CD4-positive, alpha-beta T cell (primary cell): ENCODE data around the gene ZNF329. TPM values are rescaled to one million over a fixed set of nuclear protein-coding genes. Genes with fewer than 3 reads are reported as not detected.

Experiments
- ATAC-seq: fragments of 200-7000 bp; cut with Tn5 transposase; one replicate; pipeline ENCODE4 v1.10.0; 2022; ENCODE audit warnings: mild to moderate bottlenecking; ENCODE audit not compliant: poor library complexity
- CTCF ChIA-PET: fragments of 350-600 bp; sonication (Branson Sonifier 250); formaldehyde crosslinking; loops from one replicate; lab custom pipeline; 2021; ENCODE audit warnings: antibody characterized with exemption, inconsistent platforms; lab: Charles Lee
- POLR2A ChIA-PET: fragments of 350-600 bp; sonication (Branson Sonifier 250); formaldehyde crosslinking; loops from one replicate; lab custom pipeline; 2021; ENCODE audit warnings: antibody characterized with exemption, inconsistent platforms; lab: Charles Lee
- DNase-seq, 14 experiments: peaks; one replicate each; pipeline ENCODE4 v3.0.0-alpha.2; 2013 to 2020; ENCODE audit warnings: mixed read lengths in 2 of 14
- H3K27ac ChIP-seq, 2 donors: one replicate each; pipeline versions ENCODE4 v1.5.1 to v1.7.0; 2013; ENCODE audit warnings: low read length in 2 of 2, low read depth in 1 of 2, mild to moderate bottlenecking in 1 of 2
- H3K27me3 ChIP-seq, 2 experiments: 1 replicate in 1 of 2; 2 replicates in 1 of 2; pipeline versions ENCODE4 v1.6.1 to v1.7.0; 2013; ENCODE audit warnings: low read length in 2 of 2, control low read depth in 1 of 2, mild to moderate bottlenecking in 1 of 2, moderate library complexity in 1 of 2; ENCODE audit not compliant: insufficient read depth in 2 of 2, control insufficient read depth in 1 of 2
- H3K36me3 ChIP-seq: one replicate; pipeline ENCODE4 v1.6.1; 2013; ENCODE audit warnings: low read length, control low read depth; ENCODE audit not compliant: insufficient read depth
- H3K4me1 ChIP-seq: one replicate; pipeline ENCODE4 v1.6.1; 2013; ENCODE audit warnings: low read length, control low read depth; ENCODE audit not compliant: insufficient read depth
- H3K4me3 ChIP-seq: one replicate; pipeline ENCODE4 v1.5.1; 2013; ENCODE audit warnings: mild to moderate bottlenecking, low read length, moderate library complexity
- H3K9me3 ChIP-seq, 2 experiments: 1 replicate in 1 of 2; 2 replicates in 1 of 2; pipeline versions ENCODE4 v1.6.1 to v1.7.0; 2013; ENCODE audit warnings: low read length in 2 of 2, mild to moderate bottlenecking in 2 of 2, control low read depth in 1 of 2, moderate library complexity in 1 of 2; ENCODE audit not compliant: control insufficient read depth in 1 of 2, insufficient read depth in 1 of 2
- H3K27ac Mint-ChIP-seq: one replicate; pipeline ENCODE4 v1.8.0; 2020; ENCODE audit warnings: mixed read lengths
- H3K27me3 Mint-ChIP-seq: one replicate; pipeline ENCODE4 v1.8.0; 2021; ENCODE audit warnings: mixed read lengths
- H3K36me3 Mint-ChIP-seq: one replicate; pipeline ENCODE4 v1.8.0; 2021; ENCODE audit warnings: low read depth, mixed read lengths
- H3K4me1 Mint-ChIP-seq: one replicate; pipeline ENCODE4 v1.8.0; 2021; ENCODE audit warnings: low read depth, mixed read lengths
- H3K4me3 Mint-ChIP-seq: one replicate; pipeline ENCODE4 v1.8.0; 2020; ENCODE audit warnings: mild to moderate bottlenecking, mixed read lengths
- H3K9me3 Mint-ChIP-seq: one replicate; pipeline ENCODE4 v1.8.0; 2020; ENCODE audit warnings: mixed read lengths
- intact Hi-C, 2 experiments: fragments of 100-400 bp; cut with DNase I in 1 of 2; cut with micrococcal nuclease in 1 of 2; formaldehyde crosslinking; loops; one replicate each; pipeline versions ENCODE4 v1.15.1 to v1.9.0; 2023 to 2025; cut with DNase I, micrococcal nuclease
- total RNA-seq, 174 experiments: library from RNA in 2 of 174; stranded (reverse) in 2 of 174; gene quantifications; one replicate each; pipeline ENCODE4 v1.2.3 and lab custom pipeline; 2021 to 2026
- TF ChIP-seq, protein P1 (sequence below): fragments of 200-600 bp; IDR thresholded peaks from one replicate; pipeline ENCODE4 v1.8.0; 2022; ENCODE audit warnings: antibody characterized with exemption, mild to moderate bottlenecking

Gene ZNF329
- total RNA-seq, 2 experiments from 2014 or later: 15.0 to 16.9 TPM

DNA sequence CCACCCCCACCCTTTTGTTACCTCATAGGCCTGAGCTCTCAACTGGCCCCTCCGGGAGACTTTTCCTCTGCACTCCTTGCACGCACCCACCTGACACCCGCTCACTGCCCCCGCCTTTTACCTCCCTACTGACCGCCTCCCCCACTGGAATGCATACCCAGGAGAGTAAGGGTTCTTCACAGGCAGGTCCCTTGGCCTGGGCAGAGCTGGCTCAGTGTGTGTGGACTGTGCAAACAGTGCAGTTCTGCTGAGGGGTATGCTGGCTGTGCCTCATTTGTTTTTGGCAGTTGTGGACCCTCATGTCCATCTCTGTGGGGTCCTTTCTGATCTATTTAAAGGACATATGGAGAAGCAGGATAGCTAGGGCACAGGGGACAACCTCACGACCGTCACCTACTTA lies 57.5 kb downstream of the ZNF329 start:
- no peaks in the 10 kb centered on the region for H3K27me3 Mint-ChIP-seq
- no peak overlapping the region for H3K4me3 Mint-ChIP-seq
- H3K4me3 ChIP-seq: no peak overlapping the region
- no peak overlapping the region for H3K27ac Mint-ChIP-seq
- no peak overlapping the region for H3K27ac ChIP-seq
- H3K36me3 Mint-ChIP-seq: peaks cover 77% of the 10 kb centered on the region
- H3K9me3 ChIP-seq: peaks cover 51 to 98% of the 10 kb centered on the region in 2 experiments
- no peak for ATAC-seq
- H3K27me3 ChIP-seq: no peaks in the 10 kb centered on the region
- peaks cover 15% of the 10 kb centered on the region for H3K4me1 ChIP-seq
- POLR2A ChIA-PET: no interaction called here
- TF ChIP-seq, protein P1, sequence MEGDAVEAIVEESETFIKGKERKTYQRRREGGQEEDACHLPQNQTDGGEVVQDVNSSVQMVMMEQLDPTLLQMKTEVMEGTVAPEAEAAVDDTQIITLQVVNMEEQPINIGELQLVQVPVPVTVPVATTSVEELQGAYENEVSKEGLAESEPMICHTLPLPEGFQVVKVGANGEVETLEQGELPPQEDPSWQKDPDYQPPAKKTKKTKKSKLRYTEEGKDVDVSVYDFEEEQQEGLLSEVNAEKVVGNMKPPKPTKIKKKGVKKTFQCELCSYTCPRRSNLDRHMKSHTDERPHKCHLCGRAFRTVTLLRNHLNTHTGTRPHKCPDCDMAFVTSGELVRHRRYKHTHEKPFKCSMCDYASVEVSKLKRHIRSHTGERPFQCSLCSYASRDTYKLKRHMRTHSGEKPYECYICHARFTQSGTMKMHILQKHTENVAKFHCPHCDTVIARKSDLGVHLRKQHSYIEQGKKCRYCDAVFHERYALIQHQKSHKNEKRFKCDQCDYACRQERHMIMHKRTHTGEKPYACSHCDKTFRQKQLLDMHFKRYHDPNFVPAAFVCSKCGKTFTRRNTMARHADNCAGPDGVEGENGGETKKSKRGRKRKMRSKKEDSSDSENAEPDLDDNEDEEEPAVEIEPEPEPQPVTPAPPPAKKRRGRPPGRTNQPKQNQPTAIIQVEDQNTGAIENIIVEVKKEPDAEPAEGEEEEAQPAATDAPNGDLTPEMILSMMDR: no peak
- CTCF ChIA-PET: no interaction called here
- DNase-seq: no peak
- H3K4me1 Mint-ChIP-seq: peaks cover 5% of the 10 kb centered on the region
- intact Hi-C loops: no loop called here
- H3K36me3 ChIP-seq: no peaks in the 10 kb centered on the region
- peaks cover 9% of the 10 kb centered on the region for H3K9me3 Mint-ChIP-seq

DNA sequence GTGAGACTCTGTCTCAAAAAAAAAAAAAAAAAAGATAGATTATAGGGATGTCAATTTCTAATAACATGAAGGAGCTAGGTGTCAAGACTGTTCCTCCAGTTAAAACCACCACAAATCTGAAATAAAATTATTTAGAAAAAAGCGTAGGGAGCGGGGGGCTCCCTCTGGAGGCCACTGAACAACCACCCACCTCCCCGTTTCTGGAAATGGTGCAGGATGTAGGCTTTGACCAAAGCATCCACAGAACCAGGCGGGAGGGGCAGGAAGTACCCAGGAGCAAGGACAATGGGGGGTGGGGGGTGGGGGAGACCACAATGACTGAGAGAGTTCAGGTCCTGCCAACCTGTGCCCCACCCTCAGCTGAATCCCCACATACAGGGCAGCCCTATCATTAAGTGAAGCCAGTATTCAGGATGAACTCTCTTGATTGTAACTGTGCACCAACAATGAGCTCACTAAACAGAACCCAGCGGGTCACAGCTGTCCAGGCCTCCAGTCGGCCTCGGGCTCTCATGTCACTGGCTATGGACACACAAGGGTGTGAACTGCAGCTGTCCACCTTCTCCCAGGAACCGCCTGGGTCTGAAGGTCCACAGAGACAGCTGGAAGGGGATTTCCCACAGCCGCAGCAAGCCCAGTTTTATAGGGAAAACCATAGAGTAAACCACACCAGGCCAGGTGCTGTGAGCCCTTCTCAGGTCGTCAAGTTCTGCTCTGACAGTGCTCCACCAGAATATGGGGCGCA lies 59.2 kb downstream of the ZNF329 start:
- H3K36me3 Mint-ChIP-seq: peaks cover 80% of the 10 kb centered on the region
- peaks cover 9% of the 10 kb centered on the region for H3K9me3 Mint-ChIP-seq
- no peak overlapping the region for H3K27ac Mint-ChIP-seq
- DNase-seq (no peak), ATAC-seq (no peak)
- TF ChIP-seq, protein P1: no peak
- H3K4me1 Mint-ChIP-seq: no peaks in the 10 kb centered on the region
- no peaks in the 10 kb centered on the region for H3K27me3 Mint-ChIP-seq
- ChIA-PET CTCF (no interaction called here), POLR2A (no interaction called here)
- peaks cover under 1% of the 10 kb centered on the region for H3K4me1 ChIP-seq
- intact Hi-C loops: no loop called here
- H3K27ac ChIP-seq: no peak overlapping the region
- H3K4me3 Mint-ChIP-seq: no peak overlapping the region
- no peaks in the 10 kb centered on the region for H3K36me3 ChIP-seq
- no peak overlapping the region for H3K4me3 ChIP-seq
- no peaks in the 10 kb centered on the region for H3K27me3 ChIP-seq
- peaks cover 60 to 98% of the 10 kb centered on the region in 2 experiments for H3K9me3 ChIP-seq

DNA sequence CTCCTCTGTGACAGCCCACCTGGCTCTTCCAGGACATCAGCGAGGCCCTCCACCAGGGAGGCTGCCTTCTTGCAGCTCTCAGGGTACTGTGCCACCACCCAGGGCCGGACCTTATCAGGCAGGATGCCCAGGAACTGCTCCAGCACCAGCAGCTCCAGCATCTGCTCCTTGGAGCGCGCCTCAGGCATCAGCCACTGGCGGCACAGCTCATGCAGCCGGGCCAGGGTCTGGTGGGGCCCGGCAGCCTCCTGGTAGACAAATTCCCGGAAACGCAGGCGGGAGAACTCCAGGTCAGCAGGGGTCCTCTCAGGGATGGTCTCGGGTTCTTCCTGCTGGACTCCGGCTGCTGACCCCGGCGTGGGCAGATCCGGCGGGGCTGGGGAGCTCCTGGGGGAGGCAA lies 60.7 kb downstream of the ZNF329 start:
- POLR2A ChIA-PET: no interaction called here

More for the DNA sequence above, 60.7 kb downstream of the ZNF329 start:
- peaks cover 63 to 98% of the 10 kb centered on the region in 2 experiments for H3K9me3 ChIP-seq
- Mint-ChIP-seq H3K27ac (no peak overlapping the region), H3K27me3 (no peaks in the 10 kb centered on the region), H3K4me3 (no peak overlapping the region), H3K9me3 (peaks cover 7% of the 10 kb centered on the region), H3K4me1 (no peaks in the 10 kb centered on the region), H3K36me3 (peaks cover 72% of the 10 kb centered on the region)
- CTCF ChIA-PET: no interaction called here
- intact Hi-C loops: no loop called here
- TF ChIP-seq, protein P1: no peak
- H3K36me3 ChIP-seq: peaks cover 8% of the 10 kb centered on the region
- H3K27ac ChIP-seq: no peak overlapping the region
- H3K4me3 ChIP-seq: no peak overlapping the region
- DNase-seq: no peak
- no peak for ATAC-seq
- no peaks in the 10 kb centered on the region for H3K4me1 ChIP-seq
- H3K27me3 ChIP-seq: no peaks in the 10 kb centered on the region
